Neuronal stem cell (in vitro differentiated cells): ENCODE results near the gene LYPLAL1.

Experiments
- DNase-seq: peaks from one replicate; pipeline ENCODE4 v3.0.0-alpha.2; 2013; ENCODE audit warnings: low spot score
- H2AFZ ChIP-seq: one replicate; pipeline ENCODE4 v1.6.1; 2013; ENCODE audit warnings: mild to moderate bottlenecking, low read length, inconsistent platforms
- H2AK5ac ChIP-seq: 2 replicates; pipeline ENCODE4 v1.6.1; 2013; ENCODE audit warnings: low read depth, mild to moderate bottlenecking, inconsistent platforms, low read length, moderate library complexity, mixed read lengths
- H2BK120ac ChIP-seq: 2 replicates; pipeline ENCODE4 v1.6.1; 2013; ENCODE audit warnings: low read depth, mild to moderate bottlenecking, inconsistent platforms, low read length, moderate library complexity, mixed read lengths
- H2BK12ac ChIP-seq: one replicate; pipeline ENCODE4 v1.6.1; 2013; ENCODE audit warnings: low read length, inconsistent platforms
- H2BK15ac ChIP-seq: 2 replicates; pipeline ENCODE4 v1.6.1; 2013; ENCODE audit warnings: mild to moderate bottlenecking, low read length, inconsistent platforms, mixed read lengths
- H2BK5ac ChIP-seq: one replicate; pipeline ENCODE4 v1.6.1; 2013; ENCODE audit warnings: inconsistent platforms, mild to moderate bottlenecking, low read length, moderate library complexity
- H3K14ac ChIP-seq: one replicate; pipeline ENCODE4 v1.6.1; 2013; ENCODE audit warnings: low read length, inconsistent platforms
- H3K18ac ChIP-seq: 2 replicates; pipeline ENCODE4 v1.6.1; 2013; ENCODE audit warnings: low read length, inconsistent platforms
- H3K23ac ChIP-seq: 2 replicates; pipeline ENCODE4 v1.6.1; 2013; ENCODE audit warnings: low read depth, mild to moderate bottlenecking, mixed read lengths, low read length, inconsistent platforms; ENCODE audit not compliant: poor library complexity
- H3K27ac ChIP-seq: replicated peaks from 3 replicates; pipeline ENCODE4 v1.5.1; 2013; ENCODE audit warnings: low read length, inconsistent platforms
- H3K27me3 ChIP-seq, 3 experiments: 2 replicates each; pipeline ENCODE4 v1.6.1; 2013; ENCODE audit warnings: low read length in 3 of 3, mild to moderate bottlenecking in 2 of 3, inconsistent platforms in 1 of 3, low read depth in 1 of 3, mixed read lengths in 1 of 3, moderate library complexity in 1 of 3; ENCODE audit not compliant: control insufficient read depth in 3 of 3, insufficient read depth in 3 of 3
- H3K36me3 ChIP-seq, 2 donors: replicated peaks in 1 of 2; 2 replicates each; pipeline ENCODE4 v1.6.1; 2013; ENCODE audit warnings: low read length in 2 of 2; ENCODE audit not compliant: control insufficient read depth in 2 of 2, insufficient read depth in 2 of 2
- H3K4ac ChIP-seq: 2 replicates; pipeline ENCODE4 v1.6.1; 2013; ENCODE audit warnings: inconsistent platforms, mild to moderate bottlenecking, low read length, moderate library complexity
- H3K4me1 ChIP-seq, 2 donors: 1 replicate in 1 of 2; 2 replicates in 1 of 2; pipeline ENCODE4 v1.6.1; 2013; ENCODE audit warnings: low read length in 2 of 2, low read depth in 1 of 2; ENCODE audit not compliant: control insufficient read depth in 2 of 2, insufficient read depth in 1 of 2
- H3K4me2 ChIP-seq: one replicate; pipeline ENCODE4 v1.6.1; 2013; ENCODE audit warnings: mild to moderate bottlenecking, low read length, inconsistent platforms; ENCODE audit not compliant: insufficient read depth, poor library complexity, severe bottlenecking
- H3K4me3 ChIP-seq, 2 donors: 2 replicates each; pipeline ENCODE4 v1.5.1; 2013; ENCODE audit warnings: low read length in 2 of 2, mild to moderate bottlenecking in 2 of 2, inconsistent platforms in 1 of 2, moderate library complexity in 1 of 2
- H3K79me1 ChIP-seq: one replicate; pipeline ENCODE4 v1.6.1; 2013; ENCODE audit warnings: low read depth, mild to moderate bottlenecking, inconsistent platforms, low read length, moderate library complexity
- H3K9ac ChIP-seq: one replicate; pipeline ENCODE4 v1.6.1; 2013; ENCODE audit warnings: mild to moderate bottlenecking, low read depth, low read length, inconsistent platforms; ENCODE audit not compliant: poor library complexity
- H3K9me3 ChIP-seq, 2 donors: replicated peaks in 1 of 2; 2 replicates each; pipeline versions ENCODE3 to v1.6.1; 2013; ENCODE audit warnings: low read length in 2 of 2, mild to moderate bottlenecking in 2 of 2, inconsistent platforms in 1 of 2, low read depth in 1 of 2, mixed read lengths in 1 of 2, moderate library complexity in 1 of 2; ENCODE audit not compliant: control insufficient read depth in 2 of 2, insufficient read depth in 1 of 2
- H4K8ac ChIP-seq: one replicate; pipeline ENCODE4 v1.6.1; 2013; ENCODE audit warnings: low read depth, mild to moderate bottlenecking, inconsistent platforms, low read length, moderate library complexity
- H4K91ac ChIP-seq: one replicate; pipeline ENCODE4 v1.6.1; 2013; ENCODE audit warnings: low read length, low read depth, mild to moderate bottlenecking, inconsistent platforms; ENCODE audit not compliant: poor library complexity
- WGBS, 2 donors: extraction: QIAGEN DNeasy Blood & Tissue Kit; methylation state at CpG; one replicate each; pipeline ENCODE4 v1.1.7; 2013; ENCODE audit warnings: missing lambda C conversion rate in 2 of 2, mixed read lengths in 1 of 2; ENCODE audit not compliant: insufficient read length in 2 of 2, insufficient replicate concordance in 1 of 2; ENCODE audit errors: extremely low coverage in 2 of 2; 5-methylcytosine and 5-hydroxymethylcytosine counted together

The LYPLAL1 gene

DNA sequence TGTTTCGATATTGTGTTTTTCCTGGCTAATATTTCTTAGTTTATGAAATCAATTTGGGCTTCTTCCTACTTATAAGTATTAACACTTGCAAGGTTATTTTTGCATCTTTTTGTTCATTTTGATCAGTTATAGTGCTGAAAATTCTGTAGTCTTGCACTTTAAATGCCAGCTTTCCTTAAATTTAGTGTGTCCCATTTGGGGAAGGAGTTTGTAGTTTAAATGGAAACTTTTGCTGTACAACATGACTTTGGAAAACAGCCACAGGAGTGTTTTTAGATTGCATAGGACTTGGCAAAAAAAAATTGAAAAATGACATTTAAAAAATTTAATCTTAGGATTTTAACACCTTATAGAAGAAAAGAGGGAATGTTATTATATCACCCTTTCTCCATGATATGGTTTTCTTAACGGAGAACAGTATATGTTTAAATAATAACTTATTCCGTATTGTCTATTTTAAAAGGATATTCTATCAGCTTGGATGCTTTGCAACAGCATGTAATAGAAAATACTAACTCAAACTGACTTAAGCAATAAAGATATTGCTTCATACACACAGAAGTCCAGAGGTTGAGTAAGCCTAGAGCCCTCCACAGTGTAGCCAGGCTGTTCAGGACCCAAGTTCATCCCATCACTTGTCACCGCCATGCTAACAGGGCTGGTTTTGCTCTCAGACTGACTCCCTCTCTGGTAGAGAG, 53.8 kb downstream of the LYPLAL1 start:
- no peak overlapping the region for H4K91ac ChIP-seq
- H2AK5ac ChIP-seq = no peak overlapping the region
- no peak overlapping the region for H2BK120ac ChIP-seq
- H3K4me2 ChIP-seq = no peak overlapping the region
- no peak overlapping the region for H4K8ac ChIP-seq
- H3K9me3 ChIP-seq = no peaks in the 10 kb centered on the region
- H3K23ac ChIP-seq = no peak overlapping the region
- H2BK12ac ChIP-seq = no peak overlapping the region
- peaks cover 0 to 2% of the 10 kb centered on the region in 2 donors for H3K4me1 ChIP-seq
- no peak overlapping the region for H2AFZ ChIP-seq
- H3K4ac ChIP-seq = no peak overlapping the region
- no peak overlapping the region for H3K27ac ChIP-seq
- H2BK5ac ChIP-seq = no peak overlapping the region
- H3K9ac ChIP-seq = no peak overlapping the region
- no peak overlapping the region for H3K18ac ChIP-seq
- H3K14ac ChIP-seq = no peak overlapping the region
- DNase-seq = no peak
- peaks cover 0 to 5% of the 10 kb centered on the region in 2 donors for H3K36me3 ChIP-seq
- H3K27me3 ChIP-seq = no peaks in the 10 kb centered on the region
- H3K79me1 ChIP-seq = no peaks in the 10 kb centered on the region
- no peak overlapping the region for H2BK15ac ChIP-seq
- no peak overlapping the region for H3K4me3 ChIP-seq
- no CpG with 5 or more reads among the region's 4 CpGs for WGBS, 2 donors

DNA sequence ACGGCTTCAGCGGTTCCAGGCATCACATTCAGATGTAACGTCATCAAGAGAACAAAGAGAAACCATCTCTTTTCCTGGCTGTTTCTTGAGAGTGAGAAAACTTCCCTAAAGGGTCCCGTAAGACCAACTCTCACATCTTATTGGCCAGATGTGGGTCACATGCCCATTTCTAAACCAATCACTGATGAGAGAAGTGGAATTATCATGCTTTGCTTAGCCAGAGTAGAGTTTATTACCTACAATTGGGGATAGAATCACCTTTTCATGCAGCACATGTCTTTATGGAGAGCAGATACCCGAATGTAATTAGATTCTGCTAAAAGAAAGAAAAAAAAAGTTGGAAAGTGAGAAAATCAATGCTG, 54.4 kb downstream of the LYPLAL1 start:
- Histone ChIP-seq H2BK120ac (no peak overlapping the region), H4K8ac (no peak overlapping the region), H2BK15ac (no peak overlapping the region), H3K4me3 (no peak overlapping the region), H3K36me3 (peaks cover 0 to 5% of the 10 kb centered on the region in 2 donors), H3K14ac (no peak overlapping the region), H4K91ac (no peak overlapping the region), H2AFZ (no peak overlapping the region), H3K9ac (no peak overlapping the region), H3K9me3 (no peaks in the 10 kb centered on the region), H2BK5ac (no peak overlapping the region), H3K79me1 (no peaks in the 10 kb centered on the region), H3K4ac (no peak overlapping the region), H3K4me2 (no peak overlapping the region), H3K23ac (no peak overlapping the region), H3K4me1 (peaks cover 0 to 2% of the 10 kb centered on the region in 2 donors), H3K18ac (no peak overlapping the region), H3K27ac (no peak overlapping the region), H2AK5ac (no peak overlapping the region), H3K27me3 (no peaks in the 10 kb centered on the region), H2BK12ac (no peak overlapping the region)
- no peak for DNase-seq
- WGBS, 2 donors = no CpG with 5 or more reads among the region's 5 CpGs

DNA sequence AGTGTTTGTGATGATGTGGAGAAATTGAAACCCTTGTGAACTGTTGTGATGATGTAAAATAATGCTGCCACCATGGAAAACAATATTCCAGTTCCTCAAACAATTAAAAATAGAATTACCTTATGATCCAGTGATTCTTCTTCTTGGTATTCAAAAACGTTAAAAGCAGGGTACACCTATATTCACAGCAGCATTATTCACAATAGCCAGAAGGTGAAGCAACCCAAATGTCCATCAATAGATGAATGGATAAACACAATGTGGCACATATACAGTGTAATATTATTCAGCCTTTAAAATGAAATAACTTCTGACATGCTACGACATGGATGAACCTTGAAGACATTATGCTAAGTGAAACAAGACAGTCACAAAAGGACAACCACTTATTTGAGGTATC, 59.2 kb downstream of the LYPLAL1 start:
- Histone ChIP-seq H3K4ac (no peak overlapping the region), H2BK15ac (no peak overlapping the region), H3K27me3 (no peaks in the 10 kb centered on the region), H3K18ac (no peak overlapping the region), H3K9ac (no peak overlapping the region), H3K14ac (no peak overlapping the region), H2BK5ac (no peak overlapping the region), H3K4me3 (no peak overlapping the region), H3K4me1 (no peaks in the 10 kb centered on the region), H4K91ac (no peak overlapping the region), H2AK5ac (no peak overlapping the region), H2BK120ac (no peak overlapping the region), H2BK12ac (no peak overlapping the region), H3K9me3 (no peaks in the 10 kb centered on the region), H3K79me1 (no peaks in the 10 kb centered on the region), H3K4me2 (no peak overlapping the region), H3K36me3 (peaks cover 0 to 3% of the 10 kb centered on the region in 2 donors), H2AFZ (no peak overlapping the region), H4K8ac (no peak overlapping the region), H3K23ac (no peak overlapping the region), H3K27ac (no peak overlapping the region)
- WGBS, 2 donors = no CpG with 5 or more reads among the region's 2 CpGs
- no peak for DNase-seq

DNA sequence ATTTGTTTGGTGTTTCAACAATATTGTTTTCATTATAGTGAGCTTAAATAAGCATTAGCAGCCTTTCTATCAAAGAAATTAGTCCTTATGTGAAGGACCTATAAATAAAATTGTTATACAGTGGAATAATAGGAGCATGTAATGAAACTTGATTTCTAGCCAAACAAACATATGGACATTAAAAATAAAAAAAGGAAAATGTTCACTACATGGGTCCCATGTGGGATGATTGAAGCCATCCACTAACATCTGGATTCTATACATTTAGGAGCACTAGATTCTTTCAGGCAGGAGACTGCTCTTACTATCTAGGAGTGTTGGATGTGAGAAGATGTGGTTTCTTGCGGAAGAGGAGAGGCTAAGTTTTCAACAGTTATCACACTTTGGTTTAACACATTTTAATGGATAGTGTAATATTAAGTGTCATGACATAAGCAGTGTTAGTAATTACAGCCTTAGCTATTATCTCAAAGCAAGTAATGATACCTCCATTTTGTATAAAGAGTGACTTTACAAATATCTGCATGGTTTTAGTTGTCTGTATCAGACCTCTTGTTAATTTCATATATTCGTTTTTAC, 62.3 kb downstream of the LYPLAL1 start:
- WGBS, 2 donors = no CpG with 5 or more reads among the region's 2 CpGs
- no peaks in the 10 kb centered on the region for H3K79me1 ChIP-seq

More for the DNA sequence above, 62.3 kb downstream of the LYPLAL1 start:
- H2BK120ac ChIP-seq = no peak overlapping the region
- no peak overlapping the region for H2BK12ac ChIP-seq
- H3K27me3 ChIP-seq = no peaks in the 10 kb centered on the region
- no peak overlapping the region for H3K4ac ChIP-seq
- H3K9me3 ChIP-seq = no peaks in the 10 kb centered on the region
- H2BK15ac ChIP-seq = no peak overlapping the region
- H2BK5ac ChIP-seq = no peak overlapping the region
- H2AK5ac ChIP-seq = no peak overlapping the region
- H3K9ac ChIP-seq = no peak overlapping the region
- no peak overlapping the region for H2AFZ ChIP-seq
- no peak overlapping the region for H3K23ac ChIP-seq
- H4K91ac ChIP-seq = no peak overlapping the region
- no peak overlapping the region for H4K8ac ChIP-seq
- H3K14ac ChIP-seq = no peak overlapping the region
- no peak overlapping the region for H3K4me3 ChIP-seq
- H3K4me2 ChIP-seq = no peak overlapping the region
- no peaks in the 10 kb centered on the region for H3K36me3 ChIP-seq
- no peak overlapping the region for H3K27ac ChIP-seq
- no peak overlapping the region for H3K18ac ChIP-seq
- H3K4me1 ChIP-seq = no peaks in the 10 kb centered on the region
- no peak for DNase-seq
